ENCODE data around the gene CD84.

DNA sequence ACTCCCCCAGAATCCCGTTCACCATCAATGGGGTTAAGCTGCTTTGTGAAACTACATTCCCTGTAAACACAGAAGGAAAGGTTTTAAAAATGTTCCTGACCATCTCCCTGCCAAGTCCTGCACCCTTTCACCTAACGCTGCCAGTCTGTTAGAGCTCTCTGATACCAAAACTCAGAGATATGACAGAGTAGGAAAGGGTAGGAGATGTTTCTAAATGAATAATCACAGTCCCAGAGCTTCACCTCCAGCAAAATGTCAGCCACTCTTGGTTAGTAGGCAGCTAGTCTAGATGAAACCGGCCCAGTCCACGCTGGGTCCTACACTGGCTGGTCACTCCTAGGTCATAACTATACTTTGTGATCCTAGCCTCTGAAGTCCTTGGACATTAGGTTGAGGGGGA is 83.0 kb downstream of the CD84 start:
- TF ChIP-seq, protein P1, sequence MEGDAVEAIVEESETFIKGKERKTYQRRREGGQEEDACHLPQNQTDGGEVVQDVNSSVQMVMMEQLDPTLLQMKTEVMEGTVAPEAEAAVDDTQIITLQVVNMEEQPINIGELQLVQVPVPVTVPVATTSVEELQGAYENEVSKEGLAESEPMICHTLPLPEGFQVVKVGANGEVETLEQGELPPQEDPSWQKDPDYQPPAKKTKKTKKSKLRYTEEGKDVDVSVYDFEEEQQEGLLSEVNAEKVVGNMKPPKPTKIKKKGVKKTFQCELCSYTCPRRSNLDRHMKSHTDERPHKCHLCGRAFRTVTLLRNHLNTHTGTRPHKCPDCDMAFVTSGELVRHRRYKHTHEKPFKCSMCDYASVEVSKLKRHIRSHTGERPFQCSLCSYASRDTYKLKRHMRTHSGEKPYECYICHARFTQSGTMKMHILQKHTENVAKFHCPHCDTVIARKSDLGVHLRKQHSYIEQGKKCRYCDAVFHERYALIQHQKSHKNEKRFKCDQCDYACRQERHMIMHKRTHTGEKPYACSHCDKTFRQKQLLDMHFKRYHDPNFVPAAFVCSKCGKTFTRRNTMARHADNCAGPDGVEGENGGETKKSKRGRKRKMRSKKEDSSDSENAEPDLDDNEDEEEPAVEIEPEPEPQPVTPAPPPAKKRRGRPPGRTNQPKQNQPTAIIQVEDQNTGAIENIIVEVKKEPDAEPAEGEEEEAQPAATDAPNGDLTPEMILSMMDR (IDR thresholded peaks at IDR 0.05; ENCODE audit: poor library complexity): no peak
- TF ChIP-seq EZH2phosphoT487 (IDR thresholded peaks at IDR 0.05; ENCODE audit: low read depth, severe bottlenecking, unreplicated experiment) (no peak), EZH2 (IDR thresholded peaks at IDR 0.05; ENCODE audit: borderline replicate concordance) (no peak)
